GM12892 (cell line): ENCODE results near the gene SLC22A17.
A peak's percentile ranks its signal among the peaks of the same experiment; 100 is the strongest.

Source experiments
- POLR2A ChIP-seq: IDR thresholded peaks from 2 replicates; pipeline ENCODE4 v1.6.1; 2011; ENCODE audit warnings: low read depth, low read length, control low read depth
- POLR2AphosphoS5 ChIP-seq: IDR thresholded peaks from 2 replicates; pipeline ENCODE4 v1.6.1; 2011; ENCODE audit warnings: low read depth, low read length, control low read depth

- peak; percentile 56; the same call in 1 of the 2 replicates for TF ChIP-seq POLR2A
- 0 out of 2 replicates have a peak, but pooled peaks have one; percentile 51 for TF ChIP-seq POLR2AphosphoS5
These were observed 50.8 kb downstream of the SLC22A17 start for GRCh38 chr14:23301969-23302289.
